RWPE1 (cell line): ENCODE data around the gene KCNMA1.

ENCODE experiments used
- CTCF ChIA-PET: fragments of 350-600 bp; sonication (Branson Sonifier 250); formaldehyde crosslinking; extraction: SDS; loops from one replicate; lab custom pipeline; 2021; lab: Yijun Ruan, JAX
- POLR2A ChIA-PET: fragments of 400-600 bp; formaldehyde crosslinking; extraction: SDS; loops from one replicate; lab custom pipeline; 2020; ENCODE audit warnings: antibody characterized with exemption; ENCODE audit not compliant: low non-redundant PET; lab: Yijun Ruan, JAX
- DNase-seq: peaks from one replicate; pipeline ENCODE4 v3.0.0; 2012; ENCODE audit warnings: low spot score
- H3K27ac ChIP-seq: fragments of 450-650 bp; 2 replicates; pipeline ENCODE4 v1.5.1; 2017
- CTCF ChIP-seq: fragments of 450-650 bp; conservative IDR thresholded peaks from 2 replicates; pipeline ENCODE4 v1.5.1; 2017; ENCODE audit warnings: low read depth, mild to moderate bottlenecking

Gene KCNMA1

DNA sequence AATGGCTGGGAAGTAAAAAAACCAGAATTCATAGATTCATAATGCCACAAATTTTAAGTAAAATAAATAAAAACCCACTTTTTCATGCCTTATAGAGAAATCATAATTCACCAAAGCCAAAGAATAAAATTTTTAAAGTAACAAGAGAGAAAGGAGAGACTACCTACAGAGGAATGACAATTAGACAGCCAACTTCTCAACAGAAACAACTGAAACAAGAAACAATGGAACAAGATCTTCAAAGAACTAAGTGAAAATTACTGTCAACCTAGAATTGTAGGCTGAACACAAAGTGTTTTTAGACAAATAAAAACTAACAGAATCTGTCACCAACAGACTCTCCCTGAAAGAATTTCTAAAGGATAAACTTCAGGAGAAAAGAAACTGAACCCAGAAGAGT lies 15.6 kb upstream of the KCNMA1 start:
- CTCF ChIA-PET: no interaction called here
- POLR2A ChIA-PET: no interaction called here
- DNase-seq: no peak
- no peak for TF ChIP-seq CTCF
- no peak overlapping the region for H3K27ac ChIP-seq

DNA sequence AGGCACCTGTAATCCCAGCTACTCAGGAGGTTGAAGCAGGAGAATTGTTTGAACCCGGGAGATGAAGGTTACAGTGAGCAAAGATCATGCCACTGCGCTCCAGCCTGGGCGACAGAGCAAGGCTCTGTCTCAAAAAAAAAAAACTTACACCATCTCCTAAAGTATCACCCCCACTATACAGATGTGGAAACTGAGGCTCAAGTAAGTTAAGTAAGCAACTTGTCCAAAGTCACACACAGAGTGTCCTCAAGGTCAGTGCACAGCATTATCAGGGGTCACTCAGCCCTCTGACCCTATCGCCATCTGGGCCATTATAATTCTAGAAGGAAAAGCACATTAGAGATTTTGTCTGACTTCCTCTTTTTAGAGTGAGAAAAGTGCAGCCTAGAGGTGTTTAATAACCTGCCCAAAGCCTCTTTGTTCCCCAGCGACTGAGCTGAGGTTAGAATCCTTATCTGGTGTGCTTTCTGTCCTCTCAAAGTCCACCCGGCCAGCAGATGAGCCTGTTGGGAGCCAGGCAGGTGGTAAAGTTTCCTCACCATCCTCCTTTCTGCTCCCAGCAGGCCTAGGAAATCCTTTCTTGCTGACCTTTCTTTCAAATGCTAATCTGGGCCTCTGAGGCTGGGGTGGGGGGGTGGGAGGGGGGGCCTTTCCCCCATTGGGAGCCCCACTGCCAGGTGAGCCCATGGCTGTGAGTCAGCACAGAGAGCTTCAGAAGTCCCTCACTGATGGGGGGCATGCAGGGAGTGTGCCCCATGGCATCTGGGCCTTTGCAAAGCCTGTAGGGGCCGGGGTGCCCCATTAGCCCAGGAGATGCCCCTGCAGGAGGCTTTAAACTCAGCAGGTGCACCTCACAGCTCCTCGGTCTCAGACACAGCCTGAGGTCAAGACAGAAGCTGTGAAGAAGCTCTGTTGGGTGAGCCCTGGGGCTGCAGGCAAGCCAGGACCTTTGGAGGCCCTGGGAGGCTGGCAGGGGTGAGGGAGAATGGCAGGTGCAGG lies 12.0 kb upstream of the KCNMA1 start:
- TF ChIP-seq CTCF: no peak
- CTCF ChIA-PET: interaction anchor here (0.5 to 1.5 kb wide), 3 partner anchors 9 to 62 kb away, joined by 3 to 6 read pairs (median 3); no protein-coding TSS in a partner anchor
- POLR2A ChIA-PET: no interaction called here
- no peak for DNase-seq
- H3K27ac ChIP-seq: no peak overlapping the region

DNA sequence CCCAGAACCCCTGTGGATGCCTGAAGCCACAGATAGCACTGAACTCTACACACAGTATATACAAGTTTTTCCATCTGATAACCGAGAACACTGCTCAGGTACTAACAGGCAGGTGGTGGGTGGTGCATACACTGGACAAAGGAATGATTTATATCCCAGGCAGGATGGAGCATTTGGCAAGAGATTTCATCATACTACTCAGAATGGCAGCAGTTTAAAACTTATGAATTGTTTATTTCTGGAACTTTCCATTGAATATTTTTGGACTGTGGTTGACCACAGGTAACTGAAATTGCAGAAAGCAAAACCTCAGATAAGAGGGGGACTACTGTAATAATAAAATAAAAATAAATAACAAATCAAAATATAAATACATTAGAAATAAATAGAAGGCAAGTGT lies 10.9 kb upstream of the KCNMA1 start:
- ChIA-PET CTCF (interaction anchor here (0.6 to 1.5 kb wide), 3 partner anchors 10 to 475 kb away, joined by 3 to 6 read pairs (median 4); no protein-coding TSS in a partner anchor), POLR2A (no interaction called here)
- DNase-seq: peak; percentile 70
- no peak for TF ChIP-seq CTCF
- H3K27ac ChIP-seq: no peak overlapping the region

DNA sequence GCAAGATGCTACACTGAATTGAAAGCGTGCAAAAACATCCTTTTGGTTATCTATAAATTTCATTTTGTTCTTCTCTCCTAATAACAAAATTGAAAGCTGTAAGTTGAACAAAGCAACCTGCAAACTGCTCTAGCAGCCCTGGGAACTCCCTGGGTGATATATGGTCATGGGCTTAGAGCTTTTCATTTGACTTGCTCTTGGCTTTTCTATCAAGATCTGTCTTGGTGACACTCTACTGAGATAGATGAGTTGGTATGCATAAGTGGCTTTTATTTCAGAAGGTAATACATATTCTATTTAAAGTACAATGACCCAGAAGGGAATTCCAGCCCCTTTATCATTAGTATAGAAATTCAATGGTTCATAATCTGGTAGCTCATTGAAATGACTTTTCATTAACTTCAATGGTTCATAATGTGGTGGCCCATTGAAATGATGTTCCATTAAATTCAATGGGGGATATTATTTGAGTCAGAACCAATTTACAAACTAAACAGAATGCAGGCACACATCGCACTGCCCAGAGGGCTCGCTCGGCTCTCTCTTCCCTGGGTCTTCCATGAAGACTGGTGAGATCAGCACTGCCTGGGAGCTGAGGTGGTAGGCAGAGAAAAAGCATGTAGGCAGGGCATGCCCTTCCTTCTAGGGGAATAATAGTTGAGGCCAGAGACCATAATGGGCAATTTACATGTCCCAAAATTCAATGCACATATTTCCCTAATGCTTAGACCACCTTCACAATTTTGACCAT lies 10.1 kb upstream of the KCNMA1 start:
- CTCF ChIA-PET: interaction anchor here (0.6 to 1.9 kb wide), 5 partner anchors 64 to 474 kb away, joined by 3 to 8 read pairs (median 4); no protein-coding TSS in a partner anchor
- no peak for DNase-seq
- POLR2A ChIA-PET: no interaction called here
- no peak overlapping the region for H3K27ac ChIP-seq
- TF ChIP-seq CTCF: no peak

GRCh38 chr10:77644557-77645243 lies 7.1 kb upstream of the KCNMA1 start:
- DNase-seq: no peak
- H3K27ac ChIP-seq: no peak overlapping the region
- POLR2A ChIA-PET: no interaction called here
- TF ChIP-seq CTCF: no peak
- CTCF ChIA-PET: interaction anchor here (1.2 kb wide), 1 partner anchor 67 kb away, joined by 5 read pairs; no protein-coding TSS in a partner anchor
